Measurements from ENCODE around the gene MMP24.

DNA sequence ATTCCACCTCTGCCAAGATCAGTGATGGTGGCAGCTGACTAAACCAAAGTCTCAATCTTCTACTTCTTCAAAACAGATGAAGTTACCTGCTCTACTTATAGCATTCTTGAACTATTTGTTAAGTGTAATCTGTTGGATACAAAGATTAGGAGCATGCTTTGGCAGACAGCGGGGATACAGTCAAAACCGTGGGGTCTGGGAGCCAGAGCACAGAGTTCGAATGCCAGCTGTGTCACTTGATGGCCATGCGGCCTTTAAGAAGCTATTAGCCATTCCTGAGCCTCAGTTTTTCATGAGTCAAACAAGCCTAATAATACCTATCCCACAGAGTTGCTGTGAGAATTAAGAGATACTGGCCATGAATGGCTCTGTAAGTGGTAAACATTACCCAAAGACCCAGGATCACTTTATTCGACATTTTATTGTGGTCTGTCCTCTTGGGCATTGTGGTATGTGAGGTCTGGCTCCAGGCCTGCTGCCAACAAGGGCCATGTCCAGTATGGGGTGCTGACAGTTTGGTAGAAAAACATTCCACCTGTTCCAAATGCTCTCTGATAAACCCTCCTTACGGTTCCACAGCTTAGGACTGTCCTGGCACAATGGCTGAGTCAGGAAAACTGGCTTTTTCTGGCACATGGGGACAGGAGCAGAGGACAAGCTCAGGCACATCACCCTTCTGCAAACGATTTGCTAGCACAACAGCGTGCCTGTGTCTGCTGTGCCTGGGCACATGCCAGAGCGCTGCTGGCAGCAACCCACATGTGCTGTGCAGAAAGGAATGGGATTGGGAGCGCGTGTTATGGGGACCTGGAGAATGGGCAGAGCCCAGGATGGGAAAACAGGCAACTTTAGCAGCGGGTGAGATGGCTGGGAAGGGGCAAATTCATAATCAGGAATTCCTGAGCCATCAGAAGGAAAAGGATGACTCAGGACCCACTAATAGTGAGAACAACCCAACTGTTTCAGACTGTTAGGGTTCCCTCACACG, 81.5 kb downstream of the MMP24 start:
- TF ChIP-seq, protein P1, sequence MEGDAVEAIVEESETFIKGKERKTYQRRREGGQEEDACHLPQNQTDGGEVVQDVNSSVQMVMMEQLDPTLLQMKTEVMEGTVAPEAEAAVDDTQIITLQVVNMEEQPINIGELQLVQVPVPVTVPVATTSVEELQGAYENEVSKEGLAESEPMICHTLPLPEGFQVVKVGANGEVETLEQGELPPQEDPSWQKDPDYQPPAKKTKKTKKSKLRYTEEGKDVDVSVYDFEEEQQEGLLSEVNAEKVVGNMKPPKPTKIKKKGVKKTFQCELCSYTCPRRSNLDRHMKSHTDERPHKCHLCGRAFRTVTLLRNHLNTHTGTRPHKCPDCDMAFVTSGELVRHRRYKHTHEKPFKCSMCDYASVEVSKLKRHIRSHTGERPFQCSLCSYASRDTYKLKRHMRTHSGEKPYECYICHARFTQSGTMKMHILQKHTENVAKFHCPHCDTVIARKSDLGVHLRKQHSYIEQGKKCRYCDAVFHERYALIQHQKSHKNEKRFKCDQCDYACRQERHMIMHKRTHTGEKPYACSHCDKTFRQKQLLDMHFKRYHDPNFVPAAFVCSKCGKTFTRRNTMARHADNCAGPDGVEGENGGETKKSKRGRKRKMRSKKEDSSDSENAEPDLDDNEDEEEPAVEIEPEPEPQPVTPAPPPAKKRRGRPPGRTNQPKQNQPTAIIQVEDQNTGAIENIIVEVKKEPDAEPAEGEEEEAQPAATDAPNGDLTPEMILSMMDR (IDR thresholded peaks at IDR 0.05) = no peak
- TF ChIP-seq POLR2AphosphoS5 (IDR thresholded peaks at IDR 0.05) (peak in 1 of 3 donors; percentile 45), POLR2A (IDR thresholded peaks at IDR 0.05) (no peak), EP300 (IDR thresholded peaks at IDR 0.05) (no peak)
